Left renal cortex interstitium (tissue), 4 donors: Measurements from ENCODE around the gene SMIM7. TPM values are rescaled to one million over a fixed set of nuclear protein-coding genes. Genes with fewer than 3 reads are reported as not detected.

Experiments
- DNase-seq, 4 donors: peaks; one replicate each; pipeline ENCODE4 v3.0.0-alpha.2; 2013; ENCODE audit warnings: low read depth in 4 of 4, low spot score in 2 of 4, missing footprints in 1 of 4
- polyA plus RNA-seq, 4 donors: library from polyadenylated mRNA; unstranded; fragments of 120-200 nt; gene quantifications; one replicate each; pipeline ENCODE4 v1.2.1, GENCODE V29; 2013; ENCODE audit not compliant: insufficient read length in 4 of 4

The SMIM7 gene
- polyA plus RNA-seq, 4 donors, result 91.1 to 110 (median 100) TPM

DNA sequence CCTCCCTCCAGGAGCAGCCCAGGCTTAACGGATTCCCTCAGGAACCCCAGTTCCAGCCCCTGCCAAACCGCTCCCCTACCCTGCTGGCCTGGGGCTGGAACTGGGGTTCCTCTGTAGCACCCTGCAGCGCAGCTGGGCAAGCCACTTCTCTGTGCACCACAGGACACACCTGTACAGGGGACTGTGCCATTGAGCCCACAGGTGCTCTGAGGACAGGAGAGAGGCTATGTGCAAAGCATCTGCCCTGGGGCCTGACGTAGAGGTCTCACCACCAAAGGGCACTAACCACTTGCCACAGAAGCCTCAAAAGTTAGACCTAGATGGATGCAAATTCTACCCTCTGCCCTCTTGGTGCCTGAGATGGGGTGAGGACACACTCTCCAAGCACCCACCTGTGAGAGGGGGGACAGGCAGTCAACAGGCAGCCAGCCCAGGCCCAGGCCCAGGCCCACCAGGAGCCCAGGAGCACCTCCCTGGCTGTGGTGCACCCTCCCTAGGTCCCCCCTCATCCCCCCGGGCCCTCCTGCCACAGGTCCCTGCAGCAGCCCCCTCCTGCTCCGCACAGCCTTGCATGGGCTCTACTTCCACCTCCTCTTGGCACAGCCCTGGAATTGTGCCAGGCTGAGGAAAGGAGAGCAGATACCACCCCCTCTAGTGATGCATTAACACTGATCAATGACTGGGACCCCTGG lies 60.1 kb downstream of the SMIM7 start:
- no peak for DNase-seq

DNA sequence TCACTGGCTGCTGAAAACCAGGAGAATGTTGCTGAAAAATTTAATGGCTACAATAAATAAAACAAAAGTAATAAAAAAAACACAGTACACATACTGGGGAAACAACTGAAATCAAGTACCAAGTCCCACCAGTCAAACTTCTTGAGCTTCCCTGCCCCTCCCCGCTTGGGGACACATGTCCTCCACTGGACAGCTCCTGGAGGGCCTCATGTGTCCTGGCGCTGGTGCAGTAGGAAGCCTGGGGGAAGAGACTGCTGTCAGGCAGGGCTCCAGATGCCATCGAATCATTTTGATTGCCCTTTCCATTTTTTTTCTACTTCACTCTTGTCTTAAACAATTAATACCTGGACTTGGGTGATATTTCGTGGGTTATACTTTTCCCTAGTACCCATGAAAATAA lies 61.1 kb downstream of the SMIM7 start:
- no peak for DNase-seq

DNA sequence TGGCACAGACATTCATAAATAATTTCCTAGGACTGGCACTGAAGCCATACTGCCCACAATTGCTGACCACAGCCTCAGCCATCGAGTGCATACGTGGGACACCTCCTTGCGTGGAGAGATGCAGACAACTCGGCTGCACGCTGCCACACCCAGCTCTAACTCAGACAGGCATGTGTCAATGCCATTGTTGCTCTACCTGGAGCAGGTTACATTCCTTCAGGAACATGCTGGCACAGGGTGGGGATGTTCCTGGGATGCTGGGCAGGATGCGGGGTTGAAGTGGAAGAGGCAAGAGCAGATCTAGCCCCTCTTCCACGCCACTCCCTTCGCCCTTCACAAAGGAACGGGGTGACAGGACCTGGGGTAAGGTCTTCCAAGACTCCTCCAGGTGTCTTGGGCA lies 63.5 kb downstream of the SMIM7 start:
- no peak for DNase-seq

Other genes with a start within 250 kb of the SMIM7 start
- 10 to 100 TPM; 26.8 to 37.1 (median 32.2) TPM for gene EPS15L1, start 188.2 kb downstream of the SMIM7 start, polyA plus RNA-seq
- under 1 TPM in 1 of 4 donors, not detected in 3; 0.14 TPM for gene CALR3, start 164.0 kb downstream of the SMIM7 start, polyA plus RNA-seq
- gene C19orf44, start 163.8 kb downstream of the SMIM7 start, polyA plus RNA-seq, result 10 to 100 TPM; 13.8 to 18.9 (median 16.5) TPM
- 10 to 100 TPM; 26.6 to 56.5 (median 48.8) TPM for gene CHERP, start 117.7 kb downstream of the SMIM7 start, polyA plus RNA-seq
- gene SLC35E1, start 87.7 kb downstream of the SMIM7 start, polyA plus RNA-seq, result 10 to 100 TPM; 38.3 to 47.3 (median 43.0) TPM
- 1 to 10 TPM; 5.8 to 9.5 (median 8.0) TPM for gene MED26, start 31.9 kb downstream of the SMIM7 start, polyA plus RNA-seq
- 10 to 100 TPM in 1 of 4 donors, 1 to 10 TPM in 3; 6.0 to 12.7 (median 8.8) TPM for gene TMEM38A, start 995 bp upstream of the SMIM7 start, polyA plus RNA-seq
- under 1 TPM; 0.03 to 0.14 (median 0.09) TPM for gene NWD1, start 59.7 kb upstream of the SMIM7 start, polyA plus RNA-seq
- gene SIN3B, start 169.3 kb upstream of the SMIM7 start, polyA plus RNA-seq, result 10 to 100 TPM; 43.0 to 94.6 (median 68.0) TPM
- 1 to 10 TPM in 3 of 4 donors, under 1 TPM in 1; 0.96 to 1.3 (median 1.2) TPM for gene F2RL3, start 228.9 kb upstream of the SMIM7 start, polyA plus RNA-seq